ENCODE data around the gene ABRACL. TPM values are rescaled to one million over a fixed set of nuclear protein-coding genes. Genes with fewer than 3 reads are reported as not detected.
"Not testable (repeated sequence)": the region's sequence is repeated elsewhere in the genome, so short reads cannot be mapped to it uniquely, and the experiment has no call there.

ABRACL gene
- total and polyA plus RNA-seq, 9 of the 15 experiments (the other 6 are each of a cell fraction or from before 2014, with no cell fraction given): 1.1 to 5.2 (median 1.9) TPM

GRCh38 chr6:139047677-139048076, 19.1 kb downstream of the ABRACL start (continued):
- TF ChIP-seq PBX2 (CRISPR knock-in tag; IDR thresholded peaks at IDR 0.05; ENCODE audit: low read depth): no peak
- TF ChIP-seq PBX2 (tag; conservative IDR thresholded peaks at IDR 0.05; ENCODE audit: low read depth): no peak
- TF ChIP-seq PTTG1 (tag; IDR thresholded peaks at IDR 0.05; ENCODE audit: low read depth): no peak
- TF ChIP-seq CREM (IDR thresholded peaks at IDR 0.05; ENCODE audit: low read depth): no peak
- peak; percentile 92 for TF ChIP-seq ZNF316 (IDR thresholded peaks at IDR 0.05)

- POLR2A ChIA-PET; H3K9me1 ChIP-seq (ENCODE audit: control insufficient read depth, insufficient read depth, low read length); H3K9me3 ChIP-seq (replicated peaks; ENCODE audit: control insufficient read depth, insufficient read depth, low read depth, low read length); H3K27me3 ChIP-seq (ENCODE audit: control insufficient read depth in 2 of 2, insufficient read depth in 2 of 2, low read length in 2 of 2); H2AFZ ChIP-seq (ENCODE audit: low read depth, low read length); H3K4me1 ChIP-seq (replicated peaks in 1 of 2; ENCODE audit: control insufficient read depth in 2 of 2, insufficient read depth in 2 of 2, low read length in 2 of 2); H3K36me3 ChIP-seq (ENCODE audit: control insufficient read depth, insufficient read depth, low read length); H3K4me2 ChIP-seq (ENCODE audit: insufficient read depth, low read length); intact Hi-C loops (cut with micrococcal nuclease); ATAC-seq; H3K9ac ChIP-seq (ENCODE audit: insufficient read depth in 1 of 2, low read depth in 2 of 2, low read length in 2 of 2); CTCF ChIA-PET (ENCODE audit: low intra/inter-chr PET ratio); H3K27ac ChIP-seq (ENCODE audit: extremely low read depth, low read depth, low read length); DNase-seq (ENCODE audit: extremely low read depth in 1 of 4, low spot score in 3 of 4); H3K4me3 ChIP-seq; H4K20me1 ChIP-seq (replicated peaks; ENCODE audit: control insufficient read depth, insufficient read depth, low read length); in situ Hi-C loops (cut with MboI); H3K79me2 ChIP-seq (ENCODE audit: control insufficient read depth, insufficient read depth, low read length); BruUV-seq (replicated peaks); FAIRE-seq: not testable (repeated sequence)
- WGBS (ENCODE audit: insufficient coverage, low coverage, missing lambda C conversion rate): 0% methylated on average over 4 of the region's 4 CpGs
Measured at GRCh38 chr6:139048912-139049311, 20.4 kb downstream of the ABRACL start.

GRCh38 chr6:139050131-139050769, 21.7 kb downstream of the ABRACL start:
- H3K9me3 ChIP-seq (replicated peaks; ENCODE audit: control insufficient read depth, insufficient read depth, low read depth, low read length); H3K9me1 ChIP-seq (ENCODE audit: control insufficient read depth, insufficient read depth, low read length); in situ Hi-C loops (cut with MboI); H3K4me3 ChIP-seq; H3K36me3 ChIP-seq (ENCODE audit: control insufficient read depth, insufficient read depth, low read length); H2AFZ ChIP-seq (ENCODE audit: low read depth, low read length); FAIRE-seq; H3K27ac ChIP-seq (ENCODE audit: extremely low read depth, low read depth, low read length); intact Hi-C loops (cut with micrococcal nuclease); H3K9ac ChIP-seq (ENCODE audit: insufficient read depth in 1 of 2, low read depth in 2 of 2, low read length in 2 of 2); BruUV-seq (replicated peaks); H4K20me1 ChIP-seq (replicated peaks; ENCODE audit: control insufficient read depth, insufficient read depth, low read length); CTCF ChIA-PET (ENCODE audit: low intra/inter-chr PET ratio); H3K27me3 ChIP-seq (ENCODE audit: control insufficient read depth in 2 of 2, insufficient read depth in 2 of 2, low read length in 2 of 2); H3K79me2 ChIP-seq (ENCODE audit: control insufficient read depth, insufficient read depth, low read length); H3K4me2 ChIP-seq (ENCODE audit: insufficient read depth, low read length); DNase-seq (ENCODE audit: extremely low read depth in 1 of 4, low spot score in 3 of 4); H3K4me1 ChIP-seq (replicated peaks in 1 of 2; ENCODE audit: control insufficient read depth in 2 of 2, insufficient read depth in 2 of 2, low read length in 2 of 2); ATAC-seq: not testable (repeated sequence)
- WGBS (ENCODE audit: insufficient coverage, low coverage, missing lambda C conversion rate): 0% methylated on average over 5 of the region's 5 CpGs
- POLR2A ChIA-PET: interaction anchor here (0.6 kb wide), 1 partner anchor 763 kb away, joined by 3 read pairs; no protein-coding TSS in a partner anchor

Measured in K562 (cell line).